GM10248 (cell line): ENCODE measurements around the gene EPRS1.

ENCODE experiments used
- CTCF ChIA-PET: fragments of 300-600 bp; sonication (Branson Sonifier 250); formaldehyde crosslinking; extraction: SDS; loops from one replicate; lab custom pipeline; 2021; ENCODE audit warnings: antibody characterized with exemption; lab: Yijun Ruan, JAX
- POLR2A ChIA-PET: fragments of 350-650 bp; sonication (Branson Sonifier 250); formaldehyde crosslinking; extraction: SDS; loops from one replicate; lab custom pipeline; 2020; ENCODE audit warnings: antibody characterized with exemption; lab: Yijun Ruan, JAX
- DNase-seq: peaks from one replicate; pipeline ENCODE4 v3.0.0; 2012; ENCODE audit errors: extremely low spot score
- TF ChIP-seq, protein P1 (sequence below): IDR thresholded peaks from 2 replicates; pipeline ENCODE4 v1.5.1; 2012; ENCODE audit warnings: mild to moderate bottlenecking, low read depth; ENCODE audit errors: extremely low read depth, missing control alignments, control extremely low read depth

Gene EPRS1

GRCh38 chr1:220046052-220046930 lies at the start of gene EPRS1:
Gene EPRS1, minus strand, starts transcription at chr1:220046505. Its CDS starts 117 bp downstream, at chr1:220046388.
- TF ChIP-seq, protein P1, sequence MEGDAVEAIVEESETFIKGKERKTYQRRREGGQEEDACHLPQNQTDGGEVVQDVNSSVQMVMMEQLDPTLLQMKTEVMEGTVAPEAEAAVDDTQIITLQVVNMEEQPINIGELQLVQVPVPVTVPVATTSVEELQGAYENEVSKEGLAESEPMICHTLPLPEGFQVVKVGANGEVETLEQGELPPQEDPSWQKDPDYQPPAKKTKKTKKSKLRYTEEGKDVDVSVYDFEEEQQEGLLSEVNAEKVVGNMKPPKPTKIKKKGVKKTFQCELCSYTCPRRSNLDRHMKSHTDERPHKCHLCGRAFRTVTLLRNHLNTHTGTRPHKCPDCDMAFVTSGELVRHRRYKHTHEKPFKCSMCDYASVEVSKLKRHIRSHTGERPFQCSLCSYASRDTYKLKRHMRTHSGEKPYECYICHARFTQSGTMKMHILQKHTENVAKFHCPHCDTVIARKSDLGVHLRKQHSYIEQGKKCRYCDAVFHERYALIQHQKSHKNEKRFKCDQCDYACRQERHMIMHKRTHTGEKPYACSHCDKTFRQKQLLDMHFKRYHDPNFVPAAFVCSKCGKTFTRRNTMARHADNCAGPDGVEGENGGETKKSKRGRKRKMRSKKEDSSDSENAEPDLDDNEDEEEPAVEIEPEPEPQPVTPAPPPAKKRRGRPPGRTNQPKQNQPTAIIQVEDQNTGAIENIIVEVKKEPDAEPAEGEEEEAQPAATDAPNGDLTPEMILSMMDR = peak; percentile 41
- ChIA-PET CTCF (interaction anchor here (0.7 to 1.2 kb wide), 3 partner anchors 21 to 34 kb away, joined by 4 to 6 read pairs (median 5); no protein-coding TSS in a partner anchor), POLR2A (interaction anchor here (0.7 kb wide), 1 partner anchor 49 kb away, joined by 10 read pairs; no protein-coding TSS in a partner anchor)
- DNase-seq = peak; percentile 93

- TF ChIP-seq, protein P1 = no peak
- DNase-seq = peak; percentile 95
- ChIA-PET CTCF (interaction anchor here (0.8 to 1.6 kb wide), 4 partner anchors 15 to 104 kb away, joined by 3 to 4 read pairs (median 3); no protein-coding TSS in a partner anchor), POLR2A (no interaction called here)
Measured at GRCh38 chr1:220094016-220094911, 48.0 kb upstream of the EPRS1 start, which contains the start of gene IARS2. Gene IARS2, plus strand, starts transcription at chr1:220094132. Its CDS starts 85 bp downstream, at chr1:220094217.

- DNase-seq = no peak
- TF ChIP-seq, protein P1 = no peak
- ChIA-PET POLR2A (no interaction called here), CTCF (interaction anchor here (0.8 to 2.0 kb wide), 6 partner anchors 16 to 103 kb away, joined by 3 to 5 read pairs (median 3); no protein-coding TSS in a partner anchor)
Measured at GRCh38 chr1:220093361-220094015, 47.2 kb upstream of the EPRS1 start.

GRCh38 chr1:220092694-220093093 lies 46.4 kb upstream of the EPRS1 start:
- no peak for DNase-seq
- TF ChIP-seq, protein P1 = no peak
- CTCF ChIA-PET = interaction anchor here (0.9 to 2.0 kb wide), 4 partner anchors 15 to 129 kb away, joined by 3 to 5 read pairs (median 4); no protein-coding TSS in a partner anchor
- POLR2A ChIA-PET = no interaction called here

GRCh38 chr1:220089650-220090556 lies 43.6 kb upstream of the EPRS1 start, which contains the start of gene BPNT1:
Gene BPNT1, minus strand, starts transcription at chr1:220089788. Its CDS starts 9,942 bp downstream, at chr1:220079846.
- ChIA-PET POLR2A (interaction anchor here (0.6 to 1.3 kb wide), 4 partner anchors 40 to 1652 kb away, joined by 3 read pairs; partner anchors contain the start of gene DUSP10), CTCF (interaction anchor here (0.9 to 1.7 kb wide), 7 partner anchors 10 to 101 kb away, joined by 3 to 4 read pairs (median 3); no protein-coding TSS in a partner anchor)
- TF ChIP-seq, protein P1 = no peak
- DNase-seq = peak; percentile 82
